ENCODE measurements around the gene CCDC88B. TPM values are rescaled to one million over a fixed set of nuclear protein-coding genes. Genes with fewer than 3 reads are reported as not detected.

CCDC88B gene
- total and polyA plus RNA-seq, 2 of the 8 experiments (the other 6 are each of a cell fraction or from before 2014, with no cell fraction given) = 5.9 to 12.5 TPM

- no peak for TF ChIP-seq ZNF274 (IDR thresholded peaks at IDR 0.05; ENCODE audit: borderline replicate concordance, extremely low read depth, low read length)
Observed at GRCh38 chr11:64330888-64331287, 9.1 kb upstream of the CCDC88B start (continued).

All from H1 (cell line).